AG09319 (cell line): ENCODE data around the gene PURA.

ENCODE experiments used
- DNase-seq: peaks from one replicate; pipeline ENCODE4 v3.0.0-alpha.2; 2010; ENCODE audit warnings: low read depth; ENCODE audit errors: extremely low read depth
- CTCF ChIP-seq: IDR thresholded peaks from 2 replicates; pipeline ENCODE4 v1.5.1; 2011; ENCODE audit warnings: low read depth, mild to moderate bottlenecking, inconsistent platforms, low read length, moderate library complexity

PURA gene

GRCh38 chr5:140135127-140135526, 21.2 kb downstream of the PURA start:
- DNase-seq = no peak
- no peak for TF ChIP-seq CTCF

GRCh38 chr5:140136624-140137023, 22.7 kb downstream of the PURA start:
- no peak for DNase-seq
- TF ChIP-seq CTCF = no peak

- DNase-seq = no peak
- TF ChIP-seq CTCF = no peak
Measured at GRCh38 chr5:140140435-140140834, 26.5 kb downstream of the PURA start.

GRCh38 chr5:140141241-140141640, 27.3 kb downstream of the PURA start:
- DNase-seq = peak; percentile 34
- TF ChIP-seq CTCF = no peak

GRCh38 chr5:140142246-140142645, 28.3 kb downstream of the PURA start:
- TF ChIP-seq CTCF = no peak
- no peak for DNase-seq

GRCh38 chr5:140142856-140143255, 28.9 kb downstream of the PURA start:
- no peak for TF ChIP-seq CTCF
- DNase-seq = no peak

GRCh38 chr5:140143521-140144258, 29.8 kb downstream of the PURA start:
- no peak for DNase-seq
- TF ChIP-seq CTCF = no peak
